AG04450 (cell line): Measurements from ENCODE around the gene ADAMTSL2. TPM values are rescaled to one million over a fixed set of nuclear protein-coding genes. Genes with fewer than 3 reads are reported as not detected.

ENCODE experiments used
- CTCF ChIA-PET: fragments of 300-600, 350-600 bp; formaldehyde crosslinking; extraction: SDS; loops from one replicate; lab custom pipeline; 2022; ENCODE audit warnings: antibody characterized with exemption, inconsistent platforms; lab: Charles Lee
- POLR2A ChIA-PET: fragments of 350-600 bp; formaldehyde crosslinking; extraction: SDS; loops from one replicate; lab custom pipeline; 2021; ENCODE audit warnings: antibody characterized with exemption, inconsistent platforms; lab: Yijun Ruan, JAX
- DNase-seq: peaks from one replicate; pipeline ENCODE4 v3.0.0-alpha.2; 2011; ENCODE audit warnings: low read depth, low spot score
- H3K27ac ChIP-seq: one replicate; pipeline ENCODE4 v1.5.1; 2012; ENCODE audit warnings: low read depth, low read length, control low read depth
- H3K27me3 ChIP-seq: one replicate; pipeline ENCODE4 v1.6.0; 2012; ENCODE audit warnings: low read length; ENCODE audit not compliant: control insufficient read depth, insufficient read depth
- H3K4me3 ChIP-seq: 2 replicates; pipeline ENCODE4 v1.5.1; 2011; ENCODE audit warnings: mild to moderate bottlenecking, low read depth, low read length, control low read depth
- H3K9me3 ChIP-seq: 2 replicates; pipeline ENCODE4 v1.5.1; 2012; ENCODE audit warnings: low read length; ENCODE audit not compliant: control insufficient read depth, insufficient read depth
- CTCF ChIP-seq: IDR thresholded peaks from 2 replicates; pipeline ENCODE4 v1.5.1; 2011; ENCODE audit warnings: low read depth, low read length, control low read depth, inconsistent platforms
- polyA minus RNA-seq: library from RNA; depleted of rRNA, polyadenylated mRNA; stranded (reverse); fragments of >200 nt; gene quantifications from 2 replicates; pipeline ENCODE4 v1.2.3, GENCODE V29; 2011; rRNA and poly(A)+ RNA removed
- polyA plus RNA-seq: library from polyadenylated mRNA; depleted of rRNA; stranded (reverse); fragments of >200 nt; gene quantifications from 2 replicates; pipeline ENCODE4 v1.2.3, GENCODE V29; 2011; rRNA removed

The ADAMTSL2 gene
- polyA plus RNA-seq: not detected in 2 replicates
- polyA minus RNA-seq: not detected in 2 replicates

- no peak for TF ChIP-seq CTCF
- Histone ChIP-seq H3K27ac (no peak within 1 kb of the TSS), H3K27me3 (peaks cover 63% of the 10 kb centered on the region), H3K4me3 (no peak within 1 kb of the TSS), H3K9me3 (no peaks in the 10 kb centered on the region; the same call in 1 of the 2 replicates)
- ChIA-PET CTCF (interaction anchor here (1.4 kb wide), 1 partner anchor 191 kb away, joined by 3 read pairs; no protein-coding TSS in a partner anchor), POLR2A (no interaction called here)
- DNase-seq: no peak
These were observed at the start of gene ADAMTSL2 for GRCh38 chr9:133534346-133535291. Gene ADAMTSL2 (plus strand): TSS chr9:133534704. CDS start chr9:133536713, 2,009 bp downstream.

- H3K9me3 ChIP-seq: no peaks in the 10 kb centered on the region; the same call in 1 of the 2 replicates
- ChIA-PET POLR2A (no interaction called here), CTCF (interaction anchor here (0.8 to 2.0 kb wide), 8 partner anchors 71 to 305 kb away, joined by 3 to 13 read pairs (median 6); no protein-coding TSS in a partner anchor)
- H3K27ac ChIP-seq: no peak overlapping the region
- no peak for DNase-seq
- no peak for TF ChIP-seq CTCF
- no peak overlapping the region for H3K4me3 ChIP-seq
- H3K27me3 ChIP-seq: peaks cover 20% of the 10 kb centered on the region
These were observed 48.8 kb upstream of the ADAMTSL2 start for GRCh38 chr9:133485531-133486260.

GRCh38 chr9:133487331-133487725 lies 47.2 kb upstream of the ADAMTSL2 start:
- ChIA-PET POLR2A (no interaction called here), CTCF (interaction anchor here (1.1 to 2.0 kb wide), 8 partner anchors 27 to 319 kb away, joined by 3 to 25 read pairs (median 6); partner anchors contain the start of genes CACFD1, SURF1 and SURF2)
- Histone ChIP-seq H3K27me3 (peaks cover 28% of the 10 kb centered on the region), H3K27ac (no peak overlapping the region), H3K9me3 (no peaks in the 10 kb centered on the region; the same call in 1 of the 2 replicates), H3K4me3 (no peak overlapping the region)
- TF ChIP-seq CTCF: no peak
- DNase-seq: no peak

DNA sequence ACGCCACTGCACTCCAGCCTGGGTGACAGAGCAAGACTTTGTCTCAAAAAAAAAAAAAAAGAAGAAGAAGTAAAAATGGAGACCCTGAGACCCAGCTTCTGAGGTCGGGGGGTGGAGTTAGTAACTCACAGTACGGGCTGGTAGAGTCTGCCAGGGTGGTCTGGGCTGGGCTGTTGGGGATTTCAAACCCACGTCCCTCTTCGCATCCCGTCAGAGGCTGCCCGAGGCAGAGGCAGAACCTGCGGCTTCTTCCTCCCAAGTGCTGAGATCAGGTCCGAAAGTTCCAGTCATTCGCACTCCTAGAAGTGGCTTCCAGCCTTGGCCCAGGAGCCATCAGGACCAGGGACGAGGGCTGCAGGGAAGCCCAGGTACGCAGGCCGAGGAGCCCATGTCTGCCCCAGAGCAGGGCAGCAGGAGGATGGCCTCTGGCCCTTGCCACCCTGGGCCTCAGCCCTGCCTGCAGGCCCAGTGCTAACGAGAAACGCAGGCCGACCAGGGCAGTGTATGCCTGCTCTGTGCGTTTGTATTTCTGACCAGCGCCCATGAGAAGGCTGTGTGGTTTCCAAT lies 45.7 kb upstream of the ADAMTSL2 start:
- H3K4me3 ChIP-seq: no peak overlapping the region
- no peaks in the 10 kb centered on the region; the same call in 1 of the 2 replicates for H3K9me3 ChIP-seq
- H3K27ac ChIP-seq: no peak overlapping the region
- H3K27me3 ChIP-seq: peaks cover 33% of the 10 kb centered on the region
- TF ChIP-seq CTCF: no peak
- POLR2A ChIA-PET: no interaction called here
- CTCF ChIA-PET: interaction anchor here (0.7 to 1.2 kb wide), 3 partner anchors 44 to 341 kb away, joined by 3 to 4 read pairs (median 4); no protein-coding TSS in a partner anchor
- no peak for DNase-seq
